Measurements from ENCODE around the gene FBXO39.
"Not testable (repeated sequence)": the region's sequence is repeated elsewhere in the genome, so short reads cannot be mapped to it uniquely, and the experiment has no call there.

Gene FBXO39

GRCh38 chr17:6789146-6789545, 13.1 kb downstream of the FBXO39 start:
- no peak for DNase-seq (ENCODE audit: low read depth)

GRCh38 chr17:6793748-6794493, 17.9 kb downstream of the FBXO39 start:
- no peak for DNase-seq (ENCODE audit: low read depth)

- DNase-seq (ENCODE audit: low read depth), result no peak
Observed at GRCh38 chr17:6796017-6796886, 20.2 kb downstream of the FBXO39 start.

GRCh38 chr17:6796887-6797490, 21.0 kb downstream of the FBXO39 start:
- peak; percentile 22 for DNase-seq (ENCODE audit: low read depth)

GRCh38 chr17:6797718-6798351, 21.8 kb downstream of the FBXO39 start:
- DNase-seq (ENCODE audit: low read depth), result no peak

GRCh38 chr17:6799738-6800137, 23.7 kb downstream of the FBXO39 start:
- DNase-seq (ENCODE audit: low read depth), result no peak

- DNase-seq (ENCODE audit: low read depth), result no peak
Observed at GRCh38 chr17:6800422-6801027, 24.5 kb downstream of the FBXO39 start.

- DNase-seq (ENCODE audit: low read depth), result no peak
Observed at GRCh38 chr17:6811510-6811909, 35.5 kb downstream of the FBXO39 start.

GRCh38 chr17:6812295-6812694, 36.3 kb downstream of the FBXO39 start:
- DNase-seq (ENCODE audit: low read depth), result no peak

- DNase-seq (ENCODE audit: low read depth), result no peak
Observed at GRCh38 chr17:6815775-6816174, 39.8 kb downstream of the FBXO39 start.

GRCh38 chr17:6816368-6816767, 40.4 kb downstream of the FBXO39 start:
- DNase-seq (ENCODE audit: low read depth), result not testable (repeated sequence)

- DNase-seq (ENCODE audit: low read depth), result no peak
Observed at GRCh38 chr17:6818938-6819337, 42.9 kb downstream of the FBXO39 start.

- DNase-seq (ENCODE audit: low read depth), result peak; percentile 66
Observed at GRCh38 chr17:6823011-6823442, 47.0 kb downstream of the FBXO39 start.

GRCh38 chr17:6830383-6830986, 54.5 kb downstream of the FBXO39 start:
- DNase-seq (ENCODE audit: low read depth), result no peak

- peak; percentile 9 for DNase-seq (ENCODE audit: low read depth)
Observed at GRCh38 chr17:6831661-6832263, 55.7 kb downstream of the FBXO39 start, which contains the start of gene TEKT1. Gene TEKT1 (minus strand): TSS chr17:6831729. CDS start chr17:6830376, 1,353 bp downstream.
